Retinal pigment epithelial cell (primary cell): ENCODE measurements around the gene CIB4.

Experiments used
- DNase-seq: peaks from one replicate; pipeline ENCODE4 v3.0.0-alpha.2; 2010; ENCODE audit warnings: low read depth
- H3K4me3 ChIP-seq: 2 replicates; pipeline ENCODE4 v1.5.1; 2011; ENCODE audit warnings: mild to moderate bottlenecking, low read length, control low read depth, moderate library complexity
- TF ChIP-seq, protein P1 (sequence below): conservative IDR thresholded peaks from 2 replicates; pipeline ENCODE4 v1.5.1; 2011; ENCODE audit warnings: low read depth, low read length, control low read depth, inconsistent platforms

Gene CIB4

DNA sequence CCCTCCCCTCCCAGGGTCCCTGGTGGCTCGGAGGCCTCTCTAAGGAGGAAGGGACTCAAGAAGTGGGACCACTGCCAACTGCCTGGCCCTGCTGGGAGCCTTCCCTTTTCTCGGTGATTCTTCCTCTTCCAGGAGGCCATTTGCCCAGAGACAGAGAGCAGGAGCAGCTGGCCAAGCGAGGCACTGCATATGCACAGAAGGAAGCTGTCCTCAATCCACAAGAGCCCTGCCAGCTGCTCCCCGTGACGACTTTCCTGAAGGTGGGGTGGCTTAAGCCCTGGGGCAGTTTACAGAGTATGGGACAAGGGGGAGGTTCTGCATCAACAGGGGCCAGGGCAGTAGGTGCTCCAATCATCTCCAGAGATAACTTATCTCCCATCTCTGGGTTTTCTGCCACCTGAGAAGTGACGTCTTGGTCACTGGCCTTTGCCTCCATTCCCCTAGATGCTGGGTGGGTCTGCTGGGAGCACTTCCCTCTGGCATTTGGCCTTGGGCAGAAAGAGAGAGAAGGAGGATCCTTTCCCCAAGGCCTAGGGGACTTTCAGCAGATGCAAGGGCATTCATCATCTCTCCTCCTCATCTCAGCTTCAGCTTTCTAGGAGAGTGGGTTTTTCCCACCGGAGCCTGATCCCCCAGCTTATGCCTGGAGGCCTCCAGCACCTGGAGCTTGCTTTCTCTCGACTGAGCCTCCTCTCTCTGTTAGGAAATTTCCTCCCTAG is 28.5 kb downstream of the CIB4 start:
- TF ChIP-seq, protein P1, sequence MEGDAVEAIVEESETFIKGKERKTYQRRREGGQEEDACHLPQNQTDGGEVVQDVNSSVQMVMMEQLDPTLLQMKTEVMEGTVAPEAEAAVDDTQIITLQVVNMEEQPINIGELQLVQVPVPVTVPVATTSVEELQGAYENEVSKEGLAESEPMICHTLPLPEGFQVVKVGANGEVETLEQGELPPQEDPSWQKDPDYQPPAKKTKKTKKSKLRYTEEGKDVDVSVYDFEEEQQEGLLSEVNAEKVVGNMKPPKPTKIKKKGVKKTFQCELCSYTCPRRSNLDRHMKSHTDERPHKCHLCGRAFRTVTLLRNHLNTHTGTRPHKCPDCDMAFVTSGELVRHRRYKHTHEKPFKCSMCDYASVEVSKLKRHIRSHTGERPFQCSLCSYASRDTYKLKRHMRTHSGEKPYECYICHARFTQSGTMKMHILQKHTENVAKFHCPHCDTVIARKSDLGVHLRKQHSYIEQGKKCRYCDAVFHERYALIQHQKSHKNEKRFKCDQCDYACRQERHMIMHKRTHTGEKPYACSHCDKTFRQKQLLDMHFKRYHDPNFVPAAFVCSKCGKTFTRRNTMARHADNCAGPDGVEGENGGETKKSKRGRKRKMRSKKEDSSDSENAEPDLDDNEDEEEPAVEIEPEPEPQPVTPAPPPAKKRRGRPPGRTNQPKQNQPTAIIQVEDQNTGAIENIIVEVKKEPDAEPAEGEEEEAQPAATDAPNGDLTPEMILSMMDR, result no peak
- DNase-seq, result no peak

DNA sequence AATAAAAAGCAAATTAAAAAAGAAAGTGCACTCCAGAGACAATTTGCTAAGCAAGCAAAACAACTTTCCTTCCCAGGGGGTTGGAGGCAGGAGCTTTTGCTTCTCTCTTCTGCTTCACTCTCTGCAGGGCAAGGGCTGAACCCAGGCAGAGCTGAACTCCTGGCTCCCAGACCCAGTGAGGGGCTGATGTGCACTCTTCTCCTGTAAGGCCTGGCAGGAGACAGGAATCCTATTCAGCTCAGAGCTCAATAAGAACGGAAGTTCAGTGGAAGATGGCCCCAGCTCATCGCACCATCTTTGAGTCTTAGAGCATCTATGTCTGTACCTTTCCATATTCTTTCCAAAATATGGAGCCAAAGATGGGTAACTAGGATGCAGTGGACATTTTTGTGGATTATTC is 29.1 kb downstream of the CIB4 start:
- TF ChIP-seq, protein P1, result no peak

More for the DNA sequence above, 28.5 kb downstream of the CIB4 start:
- no peak overlapping the region for H3K4me3 ChIP-seq

DNA sequence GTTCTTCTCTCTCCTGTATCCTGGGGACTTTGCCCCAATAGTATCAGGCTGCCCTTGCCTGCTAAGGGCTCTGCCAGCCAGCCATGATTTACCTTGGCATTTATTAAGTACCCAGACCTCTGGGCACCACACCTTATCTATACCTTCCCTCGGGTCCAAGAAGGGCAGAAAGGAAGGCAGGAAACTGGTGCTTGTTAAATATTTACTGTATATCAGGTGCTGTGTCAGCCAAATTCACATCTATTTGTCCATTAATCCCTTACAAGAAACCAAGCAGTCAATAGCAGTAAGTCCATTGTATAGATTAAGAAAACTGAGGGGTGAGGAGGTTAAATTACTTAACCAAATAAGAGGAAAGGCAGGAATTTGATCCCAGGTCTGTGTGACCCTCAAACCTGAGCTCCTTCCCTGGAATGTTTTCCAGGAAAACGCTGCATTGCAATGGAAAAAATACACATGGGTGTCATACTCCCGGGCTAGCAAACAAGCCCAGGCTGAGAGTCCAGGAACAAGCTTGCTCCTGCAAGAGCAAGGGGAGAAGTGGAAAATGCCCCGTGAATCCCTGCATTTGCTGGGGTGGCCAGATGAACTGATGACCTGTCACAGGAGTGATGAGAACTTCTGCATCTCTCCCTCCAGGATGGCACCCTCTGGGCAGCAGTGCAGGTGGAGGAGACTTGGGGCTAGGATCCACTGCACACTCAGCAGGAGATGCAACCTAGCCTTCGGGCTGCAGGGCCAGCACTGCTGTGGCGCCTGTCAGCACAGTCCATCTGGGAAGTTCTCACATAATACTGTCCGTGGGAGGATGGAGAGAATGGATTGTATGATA is 30.4 kb downstream of the CIB4 start:
- H3K4me3 ChIP-seq, result no peak overlapping the region
- TF ChIP-seq, protein P1, result no peak
- no peak for DNase-seq

More for the DNA sequence above, 29.1 kb downstream of the CIB4 start:
- no peak overlapping the region for H3K4me3 ChIP-seq
- no peak for DNase-seq

DNA sequence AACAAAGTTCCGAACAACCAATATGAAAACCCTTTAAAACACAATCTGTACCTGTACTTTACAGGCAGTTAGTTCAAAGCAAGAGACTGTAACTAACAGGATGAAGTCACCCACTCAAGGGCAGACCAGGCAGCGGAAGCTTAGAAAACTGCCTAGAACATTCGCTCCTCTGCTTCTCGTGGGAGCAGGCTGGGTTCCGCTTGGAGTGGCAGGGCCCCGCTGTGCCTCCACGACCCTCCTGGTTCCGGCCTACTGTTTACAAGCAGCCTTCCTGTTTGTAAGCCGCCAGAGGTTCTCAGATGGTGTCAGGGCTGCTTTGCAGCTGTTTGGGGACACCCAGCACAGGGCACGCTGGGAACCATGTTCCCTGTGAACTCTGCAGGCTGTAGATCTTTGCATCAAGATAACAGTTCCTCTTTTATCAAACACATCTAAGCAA is 31.3 kb downstream of the CIB4 start:
- no peak overlapping the region for H3K4me3 ChIP-seq
- TF ChIP-seq, protein P1, result no peak
- no peak for DNase-seq

DNA sequence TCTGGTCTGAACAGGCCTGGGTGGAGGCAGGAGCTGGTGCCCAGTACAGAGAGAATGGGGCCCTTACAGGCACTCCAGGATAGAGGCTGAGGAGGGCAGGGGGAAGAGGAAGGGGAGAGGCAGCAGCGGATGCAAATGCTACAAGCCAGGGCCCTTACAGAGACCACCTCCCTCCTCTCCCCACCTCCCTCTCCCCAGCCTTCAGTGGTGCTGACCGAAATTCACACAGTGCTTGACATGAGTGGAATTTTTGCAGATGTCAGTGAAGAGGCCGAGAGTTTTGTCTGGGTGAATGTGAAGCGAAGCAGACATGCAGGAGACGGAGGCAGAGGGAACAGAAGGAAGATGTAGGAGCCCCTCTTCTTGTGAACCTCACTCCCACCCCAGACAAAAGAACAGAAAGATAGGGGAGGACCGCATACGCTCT is 31.9 kb downstream of the CIB4 start:
- no peak for DNase-seq
- TF ChIP-seq, protein P1, result no peak
- no peak overlapping the region for H3K4me3 ChIP-seq

DNA sequence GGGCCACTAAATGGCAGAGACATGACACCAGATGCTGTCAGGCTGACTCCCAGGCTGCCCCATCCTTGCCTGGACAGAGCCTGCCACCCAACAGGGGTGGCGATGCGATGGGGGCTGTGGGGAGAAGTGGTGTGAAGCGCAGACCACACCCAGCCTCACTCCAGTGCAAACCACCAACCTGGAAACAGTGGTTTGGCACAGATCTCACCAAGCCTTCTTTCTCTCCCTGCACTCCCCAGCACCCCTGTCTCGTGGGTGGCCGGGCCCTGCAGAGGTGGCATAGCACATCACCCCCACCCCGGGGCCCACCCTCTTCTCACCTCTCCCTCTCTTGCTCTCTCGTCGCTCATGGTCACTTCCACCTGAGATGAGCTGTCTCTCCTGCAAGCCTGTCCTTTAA is 32.6 kb downstream of the CIB4 start:
- DNase-seq, result no peak

More for the DNA sequence above, 32.6 kb downstream of the CIB4 start:
- TF ChIP-seq, protein P1, result no peak
- no peak overlapping the region for H3K4me3 ChIP-seq
